Colonic mucosa (tissue), 4 donors: ENCODE measurements around the gene RABGAP1L. TPM values are rescaled to one million over a fixed set of nuclear protein-coding genes. Genes with fewer than 3 reads are reported as not detected.
"Not testable (repeated sequence)": the region's sequence is repeated elsewhere in the genome, so short reads cannot be mapped to it uniquely, and the experiment has no call there.

Experiments
- DNase-seq: peaks from one replicate; pipeline ENCODE4 v3.0.0-alpha.2; 2020
- H3K27ac ChIP-seq: fragments of 200-600 bp; one replicate; pipeline ENCODE4 v1.8.0; 2021
- H3K27me3 ChIP-seq: fragments of 200-600 bp; one replicate; pipeline ENCODE4 v1.8.0; 2021
- H3K36me3 ChIP-seq: fragments of 200-600 bp; one replicate; pipeline ENCODE4 v1.8.0; 2021
- H3K4me1 ChIP-seq: fragments of 200-600 bp; one replicate; pipeline ENCODE4 v1.8.0; 2021; ENCODE audit warnings: mild to moderate bottlenecking
- H3K4me3 ChIP-seq: fragments of 200-600 bp; one replicate; pipeline ENCODE4 v1.8.0; 2021
- H3K9ac ChIP-seq, 2 donors: one replicate each; pipeline ENCODE4 v1.7.0; 2013; ENCODE audit warnings: control low read depth in 2 of 2, low read depth in 2 of 2, low read length in 2 of 2
- H3K9me3 ChIP-seq: fragments of 200-600 bp; one replicate; pipeline ENCODE4 v1.8.0; 2021
- CTCF ChIP-seq: fragments of 200-600 bp; IDR thresholded peaks from one replicate; pipeline ENCODE4 v1.8.0; 2022; ENCODE audit warnings: antibody characterized with exemption, mild to moderate bottlenecking
- intact Hi-C: fragments of 100-400 bp; cut with DNase I; formaldehyde crosslinking; loops from one replicate; pipeline ENCODE4 v1.14.1; 2022
- total RNA-seq, 2 donors: library from RNA; stranded (reverse); fragmentation: NEBNext Ultra II Directional in 1 of 2; extraction: Animal tissue kit (Norgen Biotek cat#: 25700) in 1 of 2; gene quantifications; one replicate each; pipeline ENCODE4 v1.2.1, GENCODE V29; 2021
- donor health status: healthy.
- donor health status: DM: no; HTN: no; CAD: no.
- donor health status: DM: no; HTN: no; CAD: no.

Gene RABGAP1L
- total RNA-seq, 2 donors from 2014 or later, result 50.3 to 87.0 TPM

- TF ChIP-seq CTCF, result no peak
- intact Hi-C loops, result no loop called here
- no peak for DNase-seq
- H3K4me1 ChIP-seq, result no peaks in the 10 kb centered on the region
- H3K27ac ChIP-seq, result no peak overlapping the region
- H3K27me3 ChIP-seq, result no peaks in the 10 kb centered on the region
- no peaks in the 10 kb centered on the region for H3K36me3 ChIP-seq
- H3K4me3 ChIP-seq, result no peak overlapping the region
- no peak overlapping the region for H3K9ac ChIP-seq
- no peaks in the 10 kb centered on the region for H3K9me3 ChIP-seq
These were observed 397.1 kb downstream of the RABGAP1L start for GRCh38 chr1:174556392-174556791.

GRCh38 chr1:174568551-174568950, 409.2 kb downstream of the RABGAP1L start:
- TF ChIP-seq CTCF, result no peak

GRCh38 chr1:174569240-174569639, 409.9 kb downstream of the RABGAP1L start:
- H3K4me1 ChIP-seq, result no peaks in the 10 kb centered on the region
- H3K4me3 ChIP-seq, result no peak overlapping the region
- H3K9ac ChIP-seq, result no peak overlapping the region
- TF ChIP-seq CTCF, result no peak
- DNase-seq, result no peak
- no peaks in the 10 kb centered on the region for H3K36me3 ChIP-seq
- no peaks in the 10 kb centered on the region for H3K9me3 ChIP-seq
- intact Hi-C loops, result no loop called here
- H3K27me3 ChIP-seq, result no peaks in the 10 kb centered on the region
- H3K27ac ChIP-seq, result no peak overlapping the region

More at GRCh38 chr1:174568551-174568950, 409.2 kb downstream of the RABGAP1L start:
- Histone ChIP-seq H3K27ac (no peak overlapping the region), H3K4me3 (no peak overlapping the region), H3K4me1 (no peaks in the 10 kb centered on the region), H3K36me3 (no peaks in the 10 kb centered on the region), H3K27me3 (no peaks in the 10 kb centered on the region), H3K9me3 (no peaks in the 10 kb centered on the region), H3K9ac (no peak overlapping the region)
- intact Hi-C loops, result no loop called here
- no peak for DNase-seq

GRCh38 chr1:174572771-174573170, 413.5 kb downstream of the RABGAP1L start:
- H3K27ac ChIP-seq, result no peak overlapping the region
- no peaks in the 10 kb centered on the region for H3K4me1 ChIP-seq
- H3K4me3 ChIP-seq, result no peak overlapping the region
- no peaks in the 10 kb centered on the region for H3K27me3 ChIP-seq
- no peak overlapping the region for H3K9ac ChIP-seq
- TF ChIP-seq CTCF, result no peak
- no peaks in the 10 kb centered on the region for H3K9me3 ChIP-seq
- no peak for DNase-seq
- intact Hi-C loops, result no loop called here
- H3K36me3 ChIP-seq, result no peaks in the 10 kb centered on the region

- H3K27ac ChIP-seq, H3K9ac ChIP-seq, H3K36me3 ChIP-seq, H3K9me3 ChIP-seq, H3K4me1 ChIP-seq, intact Hi-C loops, H3K27me3 ChIP-seq, H3K4me3 ChIP-seq, DNase-seq: not testable (repeated sequence)
These were observed 416.8 kb downstream of the RABGAP1L start for GRCh38 chr1:174576120-174576519.

- DNase-seq, result no peak
- no peak for TF ChIP-seq CTCF
- Histone ChIP-seq H3K4me3 (no peak overlapping the region), H3K27me3 (no peaks in the 10 kb centered on the region), H3K9me3 (no peaks in the 10 kb centered on the region), H3K27ac (no peak overlapping the region), H3K4me1 (no peaks in the 10 kb centered on the region), H3K9ac (no peak overlapping the region), H3K36me3 (no peaks in the 10 kb centered on the region)
- intact Hi-C loops, result no loop called here
These were observed 418.4 kb downstream of the RABGAP1L start for GRCh38 chr1:174577681-174578080.
